Measurements from ENCODE around the gene TENM4. TPM values are rescaled to one million over a fixed set of nuclear protein-coding genes. Genes with fewer than 3 reads are reported as not detected.

TENM4 gene
- polyA plus RNA-seq, 1 of the 3 experiments (the other 2 are of a cell fraction), result 16.7 TPM

- TF ChIP-seq MEF2A (IDR thresholded peaks at IDR 0.05; ENCODE audit: borderline replicate concordance, low read depth) (no peak), TEAD4 (IDR thresholded peaks at IDR 0.05; ENCODE audit: borderline replicate concordance, insufficient read depth) (no peak), MXI1 (IDR thresholded peaks at IDR 0.05; ENCODE audit: low read depth, low read length) (no peak)
These were observed 404.9 kb downstream of the TENM4 start (continued) for GRCh38 chr11:79035881-79036280.

GRCh38 chr11:79033833-79034232, 407.0 kb downstream of the TENM4 start:
- Histone ChIP-seq H3K4me3 (ENCODE audit: low read depth in 2 of 2, low read length in 1 of 2) (no peak overlapping the region), H3K27me3 (ENCODE audit: insufficient read depth) (no peaks in the 10 kb centered on the region), H3K9ac (no peak overlapping the region), H3K9me3 (no peaks in the 10 kb centered on the region), H3K4me2 (no peak overlapping the region), H3K4me1 (ENCODE audit: control insufficient read depth in 1 of 2, insufficient read depth in 2 of 2, low read depth in 1 of 2, low read length in 1 of 2) (peaks cover 0 to under 1% of the 10 kb centered on the region in 2 experiments; a peak in 1 of 4 replicates), H2AFZ (ENCODE audit: low read depth) (no peak overlapping the region), H3F3A (replicated peaks; ENCODE audit: insufficient read depth) (no peaks in the 10 kb centered on the region), H3K27ac (ENCODE audit: low read depth in 2 of 2, low read length in 1 of 2) (no peak overlapping the region), H3K79me2 (ENCODE audit: insufficient read depth) (no peaks in the 10 kb centered on the region), H3K9me2 (no peaks in the 10 kb centered on the region), H4K20me1 (ENCODE audit: insufficient read depth) (no peaks in the 10 kb centered on the region), H3K36me3 (replicated peaks in 1 of 2; ENCODE audit: control insufficient read depth in 1 of 2, insufficient read depth in 2 of 2, low read length in 1 of 2) (no peaks in the 10 kb centered on the region)
- 93% methylated on average over 4 of the region's 4 CpGs for WGBS (ENCODE audit: low lambda C conversion rate)
- ChIA-PET CTCF (interaction anchor here (0.7 to 1.6 kb wide), 4 partner anchors 12 to 388 kb away, joined by 3 to 5 read pairs (median 4); no protein-coding TSS in a partner anchor), POLR2A (no interaction called here)
- no peak for TF ChIP-seq REST (IDR thresholded peaks at IDR 0.05; ENCODE audit: low read depth, low read length)
- TF ChIP-seq FOSL2 (IDR thresholded peaks at IDR 0.05; ENCODE audit: borderline replicate concordance, low read depth), result no peak
- no peak for TF ChIP-seq NFIC (IDR thresholded peaks at IDR 0.05; ENCODE audit: borderline replicate concordance)
- TF ChIP-seq PBX3 (IDR thresholded peaks at IDR 0.05), result no peak
- TF ChIP-seq EP300 (IDR thresholded peaks at IDR 0.05; ENCODE audit: borderline replicate concordance in 1 of 2, low read depth in 1 of 2, low read length in 1 of 2), result no peak
- no peak for TF ChIP-seq RFX5 (IDR thresholded peaks at IDR 0.05; ENCODE audit: low read length)
- no peak for TF ChIP-seq NRF1 (IDR thresholded peaks at IDR 0.05; ENCODE audit: low read depth, low read length)
- no peak for TF ChIP-seq JUND (IDR thresholded peaks at IDR 0.05)
- TF ChIP-seq SMC3 (IDR thresholded peaks at IDR 0.05; ENCODE audit: low read depth, low read length), result no peak
- no peak for DNase-seq

All from SK-N-SH (cell line).